Naive B cell (primary cell): Measurements from ENCODE around the gene ITM2B. TPM values are rescaled to one million over a fixed set of nuclear protein-coding genes. Genes with fewer than 3 reads are reported as not detected.

ENCODE experiments used
- ATAC-seq, 2 donors: fragments of 150-1000 bp; cut with Tn5 transposase; 2 replicates each; pipeline ENCODE4 v1.10.0; 2021; ENCODE audit warnings: low read depth in 2 of 2, mild to moderate bottlenecking in 2 of 2, moderate library complexity in 2 of 2
- DNase-seq: peaks from one replicate; pipeline ENCODE4 v3.0.0; 2022
- H3K27ac Mint-ChIP-seq, 6 donors: one replicate each; pipeline ENCODE4 v1.8.0; 2020 to 2022; ENCODE audit warnings: mild to moderate bottlenecking in 6 of 6, mixed read lengths in 6 of 6, moderate library complexity in 5 of 6, inconsistent platforms in 2 of 6
- H3K27me3 Mint-ChIP-seq, 3 donors: one replicate each; pipeline ENCODE4 v1.8.0; 2021 to 2022; ENCODE audit warnings: mixed read lengths in 3 of 3, mild to moderate bottlenecking in 1 of 3
- H3K36me3 Mint-ChIP-seq, 2 donors: one replicate each; pipeline ENCODE4 v1.8.0; 2020 to 2022; ENCODE audit warnings: mixed read lengths in 2 of 2, inconsistent platforms in 1 of 2, mild to moderate bottlenecking in 1 of 2
- H3K4me1 Mint-ChIP-seq, 3 donors: one replicate each; pipeline ENCODE4 v1.8.0; 2020 to 2022; ENCODE audit warnings: mixed read lengths in 3 of 3, inconsistent platforms in 1 of 3, mild to moderate bottlenecking in 1 of 3, moderate library complexity in 1 of 3
- H3K4me3 Mint-ChIP-seq, 8 donors: one replicate each; pipeline ENCODE4 v1.8.0; 2020 to 2022; ENCODE audit warnings: mild to moderate bottlenecking in 8 of 8, mixed read lengths in 8 of 8, moderate library complexity in 8 of 8, inconsistent platforms in 2 of 8
- H3K9me3 Mint-ChIP-seq, 7 donors: one replicate each; pipeline ENCODE4 v1.8.0; 2020 to 2022; ENCODE audit warnings: mixed read lengths in 7 of 7, mild to moderate bottlenecking in 5 of 7, inconsistent platforms in 2 of 7, moderate library complexity in 1 of 7
- polyA plus RNA-seq, 6 donors: library from polyadenylated mRNA; unstranded; fragments of 300-500 nt; fragmentation: Illumina TruSeq; gene quantifications; one replicate each; pipeline ENCODE4 v1.2.3, GENCODE V29; 2021; ENCODE audit warnings: low read depth in 6 of 6

The ITM2B gene
- polyA plus RNA-seq, 6 donors from 2014 or later, result 633 to 911 (median 766) TPM

DNA sequence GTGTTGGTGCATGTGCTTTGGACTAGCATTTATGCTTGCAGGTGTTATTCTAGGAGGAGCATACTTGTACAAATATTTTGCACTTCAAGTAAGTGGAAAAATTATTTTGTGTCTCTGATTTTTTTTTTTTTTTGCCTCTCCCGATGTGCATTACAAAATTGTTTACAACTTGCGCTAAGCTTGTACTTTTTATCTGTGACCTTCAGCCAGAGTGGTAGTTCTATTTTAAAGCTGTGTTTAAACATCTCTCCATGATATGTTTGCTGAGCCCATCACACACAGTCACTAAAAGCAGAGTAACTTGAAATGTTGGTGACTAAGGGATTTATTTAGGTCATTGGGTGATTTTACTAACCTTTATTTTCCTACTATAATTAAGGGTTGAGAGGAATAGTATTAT, 20.8 kb downstream of the ITM2B start:
- H3K4me1 Mint-ChIP-seq, result peaks cover 15 to 31% (median 27%) of the 10 kb centered on the region in 3 donors

GRCh38 chr13:48255090-48255489, 22.1 kb downstream of the ITM2B start:
- no peaks in the 10 kb centered on the region for H3K9me3 Mint-ChIP-seq
- H3K4me3 Mint-ChIP-seq, result no peak overlapping the region
- peaks cover 10 to 26% (median 21%) of the 10 kb centered on the region in 3 donors for H3K4me1 Mint-ChIP-seq
- no peak for ATAC-seq
- DNase-seq, result no peak
- peaks cover 23 to 43% of the 10 kb centered on the region in 2 donors for H3K36me3 Mint-ChIP-seq
- no peaks in the 10 kb centered on the region for H3K27me3 Mint-ChIP-seq
- peak overlapping the region in 1 of 6 donors; percentile 69 for H3K27ac Mint-ChIP-seq

More for the DNA sequence above, 20.8 kb downstream of the ITM2B start:
- no peaks in the 10 kb centered on the region for H3K27me3 Mint-ChIP-seq
- no peak overlapping the region for H3K4me3 Mint-ChIP-seq
- ATAC-seq (no peak), DNase-seq (no peak)
- peaks cover 11 to 33% of the 10 kb centered on the region in 2 donors for H3K36me3 Mint-ChIP-seq
- H3K9me3 Mint-ChIP-seq, result no peaks in the 10 kb centered on the region
- peak overlapping the region in 3 of 6 donors; percentile 50 to 93 (median 71) for H3K27ac Mint-ChIP-seq

DNA sequence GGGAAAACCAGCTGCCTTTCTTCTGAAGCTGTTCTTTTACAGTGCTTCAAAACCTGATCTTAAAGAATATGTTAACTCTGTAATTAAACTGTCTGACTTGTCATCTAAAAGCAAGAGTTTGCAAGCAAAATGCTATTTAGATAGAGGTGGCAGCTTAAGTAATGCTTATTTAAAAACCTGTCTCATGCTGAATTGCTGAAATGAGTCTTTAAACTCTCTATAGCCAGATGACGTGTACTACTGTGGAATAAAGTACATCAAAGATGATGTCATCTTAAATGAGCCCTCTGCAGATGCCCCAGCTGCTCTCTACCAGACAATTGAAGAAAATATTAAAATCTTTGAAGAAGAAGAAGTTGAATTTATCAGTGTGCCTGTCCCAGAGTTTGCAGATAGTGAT, 22.9 kb downstream of the ITM2B start:
- Mint-ChIP-seq H3K9me3 (no peaks in the 10 kb centered on the region), H3K4me1 (peaks cover 10 to 19% (median 16%) of the 10 kb centered on the region in 3 donors), H3K27ac (peak overlapping the region in 3 of 6 donors; percentile 11 to 88 (median 33)), H3K36me3 (peaks cover 32 to 48% of the 10 kb centered on the region in 2 donors), H3K4me3 (no peak overlapping the region), H3K27me3 (no peaks in the 10 kb centered on the region)
- DNase-seq, result no peak
- no peak for ATAC-seq

DNA sequence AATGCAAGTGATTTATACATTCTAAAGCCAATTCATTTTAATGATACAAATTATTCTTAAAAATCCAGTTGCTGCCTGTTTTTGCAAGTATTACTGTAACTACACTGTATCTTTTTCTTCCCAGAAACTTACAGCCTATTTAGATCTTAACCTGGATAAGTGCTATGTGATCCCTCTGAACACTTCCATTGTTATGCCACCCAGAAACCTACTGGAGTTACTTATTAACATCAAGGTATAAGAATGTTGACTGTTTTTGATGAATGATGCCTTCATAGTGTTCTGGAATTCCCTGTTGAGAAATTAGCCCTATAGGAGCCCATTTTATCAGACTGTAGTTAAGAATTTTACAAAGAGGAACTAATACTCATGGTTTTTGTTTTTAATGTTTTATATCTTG, 25.0 kb downstream of the ITM2B start:
- H3K4me1 Mint-ChIP-seq, result peaks cover 9 to 18% (median 11%) of the 10 kb centered on the region in 3 donors

DNA sequence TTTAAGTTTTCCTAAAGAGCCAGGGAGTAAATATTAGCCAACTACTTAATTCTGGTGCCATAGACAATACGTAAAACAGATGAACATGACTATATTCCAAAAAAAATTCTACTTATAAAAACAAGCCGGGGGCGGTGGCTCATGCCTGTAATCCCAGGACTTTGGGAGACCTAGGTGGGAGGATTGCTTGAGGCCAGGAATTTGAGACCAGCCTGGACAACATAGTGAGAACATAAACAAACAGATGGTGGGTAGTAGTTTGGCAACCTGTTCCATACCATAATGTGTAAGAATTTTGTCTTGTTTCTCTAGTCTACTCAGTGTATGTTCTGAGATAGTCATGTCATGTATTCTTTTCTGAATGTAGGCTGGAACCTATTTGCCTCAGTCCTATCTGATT, 25.4 kb downstream of the ITM2B start:
- peaks cover 0 to 2% (median 0%) of the 10 kb centered on the region in 7 donors for H3K9me3 Mint-ChIP-seq
- ATAC-seq (no peak), DNase-seq (no peak)
- H3K4me1 Mint-ChIP-seq, result peaks cover 13 to 22% (median 15%) of the 10 kb centered on the region in 3 donors
- H3K4me3 Mint-ChIP-seq, result peak overlapping the region in 1 of 8 donors; percentile 9
- H3K27ac Mint-ChIP-seq, result peak overlapping the region in 2 of 6 donors; percentile 61 to 69
- H3K36me3 Mint-ChIP-seq, result peaks cover 40 to 56% of the 10 kb centered on the region in 2 donors
- H3K27me3 Mint-ChIP-seq, result no peaks in the 10 kb centered on the region

More for the DNA sequence above, 25.0 kb downstream of the ITM2B start:
- Mint-ChIP-seq H3K36me3 (peaks cover 40 to 56% of the 10 kb centered on the region in 2 donors), H3K9me3 (peaks cover 0 to 2% (median 0%) of the 10 kb centered on the region in 7 donors), H3K27ac (peak overlapping the region in 2 of 6 donors; percentile 61 to 69), H3K27me3 (no peaks in the 10 kb centered on the region), H3K4me3 (no peak overlapping the region)
- no peak for DNase-seq
- ATAC-seq, result no peak

DNA sequence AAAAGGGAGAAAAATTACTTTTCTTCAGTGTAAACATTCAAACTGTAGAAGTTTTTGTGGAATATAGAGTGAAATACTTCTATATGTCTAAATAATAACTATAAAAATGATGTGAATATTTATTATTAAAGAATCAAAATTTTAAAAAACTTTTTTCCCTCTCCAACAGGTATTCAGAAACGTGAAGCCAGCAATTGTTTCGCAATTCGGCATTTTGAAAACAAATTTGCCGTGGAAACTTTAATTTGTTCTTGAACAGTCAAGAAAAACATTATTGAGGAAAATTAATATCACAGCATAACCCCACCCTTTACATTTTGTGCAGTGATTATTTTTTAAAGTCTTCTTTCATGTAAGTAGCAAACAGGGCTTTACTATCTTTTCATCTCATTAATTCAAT, 28.0 kb downstream of the ITM2B start:
- Mint-ChIP-seq H3K9me3 (peaks cover 0 to 2% (median 0%) of the 10 kb centered on the region in 7 donors), H3K4me3 (no peak overlapping the region), H3K27ac (no peak overlapping the region), H3K36me3 (peaks cover 40 to 43% of the 10 kb centered on the region in 2 donors), H3K27me3 (no peaks in the 10 kb centered on the region), H3K4me1 (peaks cover 33 to 46% (median 39%) of the 10 kb centered on the region in 3 donors)
- ATAC-seq, result no peak
- no peak for DNase-seq

GRCh38 chr13:48263196-48263595, 30.2 kb downstream of the ITM2B start:
- no peak for ATAC-seq

DNA sequence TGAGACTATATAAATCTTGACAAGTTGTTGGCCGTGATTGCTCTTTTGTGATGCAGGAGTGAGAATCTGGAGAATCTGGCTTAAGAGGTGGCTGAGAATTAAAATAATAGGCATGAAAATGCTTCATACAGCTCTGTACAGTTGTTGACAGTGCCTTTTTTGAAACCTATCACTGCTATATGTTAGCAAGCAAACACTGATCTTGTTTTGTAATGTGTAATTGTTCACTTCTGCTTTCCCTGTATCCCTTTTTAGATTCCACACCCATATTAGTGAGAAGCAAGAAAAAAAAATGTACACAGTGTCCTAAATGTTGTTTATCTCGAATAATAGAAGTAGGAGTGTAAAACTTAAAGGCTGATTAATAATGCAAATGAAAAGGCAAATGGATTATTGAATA, 31.1 kb downstream of the ITM2B start:
- ATAC-seq (peak in 1 of 2 donors; percentile 17), DNase-seq (no peak)
- H3K27ac Mint-ChIP-seq, result peak overlapping the region; percentile 80 to 97 (median 86)
- H3K4me3 Mint-ChIP-seq, result peak overlapping the region; percentile 18 to 92 (median 78)
- H3K27me3 Mint-ChIP-seq, result no peaks in the 10 kb centered on the region
- H3K9me3 Mint-ChIP-seq, result peaks cover 0 to 2% (median 0%) of the 10 kb centered on the region in 7 donors
- H3K4me1 Mint-ChIP-seq, result peaks cover 39 to 54% (median 54%) of the 10 kb centered on the region in 3 donors
- peaks cover 26 to 31% of the 10 kb centered on the region in 2 donors for H3K36me3 Mint-ChIP-seq

More at GRCh38 chr13:48263196-48263595, 30.2 kb downstream of the ITM2B start:
- Mint-ChIP-seq H3K9me3 (peaks cover 0 to 2% (median 0%) of the 10 kb centered on the region in 7 donors), H3K27me3 (no peaks in the 10 kb centered on the region), H3K36me3 (peaks cover 29 to 30% of the 10 kb centered on the region in 2 donors), H3K4me1 (peaks cover 37 to 53% (median 52%) of the 10 kb centered on the region in 3 donors), H3K27ac (peak overlapping the region in 5 of 6 donors; percentile 27 to 97 (median 82)), H3K4me3 (peak overlapping the region in 6 of 8 donors; percentile 47 to 92 (median 80))
- no peak for DNase-seq

GRCh38 chr13:48265217-48265815, 32.3 kb downstream of the ITM2B start:
- ATAC-seq (peak; percentile 93 to 94), DNase-seq (peak; percentile 71)
- Mint-ChIP-seq H3K9me3 (peaks cover 0 to 5% (median 0%) of the 10 kb centered on the region in 7 donors), H3K27ac (peak overlapping the region; percentile 81 to 97 (median 94)), H3K36me3 (peaks cover 22 to 28% of the 10 kb centered on the region in 2 donors), H3K4me3 (peak overlapping the region; percentile 56 to 92 (median 83)), H3K27me3 (no peaks in the 10 kb centered on the region), H3K4me1 (peaks cover 44 to 61% (median 58%) of the 10 kb centered on the region in 3 donors)

- Mint-ChIP-seq H3K27me3 (no peaks in the 10 kb centered on the region), H3K4me3 (peak overlapping the region; percentile 23 to 92 (median 64)), H3K9me3 (peaks cover 0 to 5% (median 0%) of the 10 kb centered on the region in 7 donors), H3K4me1 (peaks cover 44 to 58% (median 57%) of the 10 kb centered on the region in 3 donors), H3K36me3 (peaks cover 17 to 21% of the 10 kb centered on the region in 2 donors), H3K27ac (peak overlapping the region; percentile 68 to 97 (median 90))
- DNase-seq, result no peak
- ATAC-seq, result peak; percentile 1 to 40
These were observed 33.1 kb downstream of the ITM2B start for GRCh38 chr13:48266150-48266549.

DNA sequence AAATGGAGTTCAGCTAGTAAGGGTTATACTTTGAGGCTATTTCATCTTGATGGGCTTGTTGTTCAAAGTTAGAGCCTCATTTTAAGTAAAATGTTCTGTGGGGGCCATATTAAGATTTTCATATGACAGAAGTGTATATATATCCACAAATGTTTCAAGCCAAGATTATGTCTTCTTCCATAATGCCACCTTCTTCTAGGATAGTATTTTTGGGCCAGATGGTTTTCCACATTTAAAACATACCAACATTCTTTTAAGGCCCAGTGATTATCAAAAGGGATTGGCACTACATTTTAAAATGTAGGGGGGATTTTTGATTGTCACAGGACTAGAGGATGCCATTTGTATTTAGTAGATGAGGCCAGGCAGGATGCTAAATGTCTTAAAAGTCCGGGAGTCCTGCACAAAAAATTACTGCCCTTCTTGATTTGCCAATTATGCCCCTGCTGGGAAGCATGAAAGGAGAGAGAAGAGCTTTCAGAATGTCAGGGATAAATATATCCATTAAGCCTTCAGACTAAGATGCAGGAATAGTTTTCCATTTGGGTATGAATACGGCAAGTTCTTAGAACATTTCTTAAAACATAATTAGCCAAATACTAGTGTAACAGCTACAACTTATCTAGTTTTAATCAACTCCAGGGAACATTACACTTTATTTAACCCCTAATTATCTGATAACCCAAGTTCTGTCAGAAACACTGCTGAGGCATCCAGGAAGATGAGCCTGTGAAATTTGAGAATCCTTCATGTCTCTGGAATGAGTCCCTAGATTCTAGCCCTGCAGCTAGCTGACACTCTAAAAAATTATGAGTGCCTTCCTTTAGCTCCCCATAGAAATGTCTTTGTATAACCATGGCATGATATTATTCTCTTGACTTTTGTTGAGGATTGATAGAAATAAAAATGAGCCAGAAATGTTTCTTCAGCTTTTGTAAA, 34.0 kb downstream of the ITM2B start:
- Mint-ChIP-seq H3K9me3 (peaks cover 0 to 5% (median 0%) of the 10 kb centered on the region in 7 donors), H3K4me1 (peaks cover 44 to 58% (median 57%) of the 10 kb centered on the region in 3 donors), H3K27ac (peak overlapping the region; percentile 68 to 97 (median 90)), H3K27me3 (no peaks in the 10 kb centered on the region), H3K36me3 (peaks cover 17 to 21% of the 10 kb centered on the region in 2 donors), H3K4me3 (peak overlapping the region in 4 of 8 donors; percentile 59 to 92 (median 71))
- ATAC-seq, result no peak
- no peak for DNase-seq

- no peak for DNase-seq
- Mint-ChIP-seq H3K27ac (peak overlapping the region in 1 of 6 donors; percentile 9), H3K4me1 (peaks cover 39 to 49% (median 48%) of the 10 kb centered on the region in 3 donors), H3K27me3 (no peaks in the 10 kb centered on the region), H3K4me3 (no peak overlapping the region), H3K9me3 (peaks cover 0 to 5% (median 0%) of the 10 kb centered on the region in 7 donors), H3K36me3 (peaks cover 9 to 13% of the 10 kb centered on the region in 2 donors)
- no peak for ATAC-seq
These were observed 35.0 kb downstream of the ITM2B start for GRCh38 chr13:48268019-48268418.

DNA sequence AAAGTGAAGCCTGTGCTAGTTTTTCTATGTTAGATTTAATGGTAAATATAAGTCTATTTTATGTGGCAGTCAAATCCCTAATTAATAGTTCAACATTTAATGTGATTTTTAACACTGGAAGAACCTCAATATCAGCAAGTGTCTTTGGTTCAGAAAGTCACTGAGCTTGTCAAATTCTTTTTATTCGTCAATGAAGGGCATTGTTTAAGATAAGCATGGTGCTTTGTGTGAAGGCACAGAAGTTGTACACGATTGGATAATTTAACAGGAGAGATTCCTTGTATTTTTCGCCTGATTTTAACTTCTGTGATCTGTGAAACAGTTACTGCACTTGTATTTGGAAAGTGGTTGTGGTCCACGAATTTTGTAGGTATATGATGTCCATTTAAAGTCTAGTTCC, 40.3 kb downstream of the ITM2B start:
- no peak for ATAC-seq
- no peak for DNase-seq
- H3K36me3 Mint-ChIP-seq, result peaks cover 9 to 13% of the 10 kb centered on the region in 2 donors
- H3K4me3 Mint-ChIP-seq, result no peak overlapping the region
- peaks cover 0 to 5% (median 0%) of the 10 kb centered on the region in 7 donors for H3K9me3 Mint-ChIP-seq
- no peaks in the 10 kb centered on the region for H3K27me3 Mint-ChIP-seq
- peaks cover 13 to 17% (median 15%) of the 10 kb centered on the region in 3 donors for H3K4me1 Mint-ChIP-seq
- H3K27ac Mint-ChIP-seq, result no peak overlapping the region
